MM.1S (cell line): ENCODE results near the gene MBTPS1.

Source experiments
- EZH2 ChIP-seq: fragments of 300-600 bp; sonication (generic); optimal IDR thresholded peaks from 2 replicates; pipeline ENCODE3; 2017; ENCODE audit warnings: low read depth, mild to moderate bottlenecking, antibody characterized with exemption, low read length, mixed read lengths
- TF ChIP-seq, protein P1 (sequence below): fragments of 300-600 bp; sonication (generic); IDR thresholded peaks from 2 replicates; pipeline ENCODE4 v1.5.1; 2016; ENCODE audit warnings: antibody characterized with exemption, low read length, mixed read lengths

DNA sequence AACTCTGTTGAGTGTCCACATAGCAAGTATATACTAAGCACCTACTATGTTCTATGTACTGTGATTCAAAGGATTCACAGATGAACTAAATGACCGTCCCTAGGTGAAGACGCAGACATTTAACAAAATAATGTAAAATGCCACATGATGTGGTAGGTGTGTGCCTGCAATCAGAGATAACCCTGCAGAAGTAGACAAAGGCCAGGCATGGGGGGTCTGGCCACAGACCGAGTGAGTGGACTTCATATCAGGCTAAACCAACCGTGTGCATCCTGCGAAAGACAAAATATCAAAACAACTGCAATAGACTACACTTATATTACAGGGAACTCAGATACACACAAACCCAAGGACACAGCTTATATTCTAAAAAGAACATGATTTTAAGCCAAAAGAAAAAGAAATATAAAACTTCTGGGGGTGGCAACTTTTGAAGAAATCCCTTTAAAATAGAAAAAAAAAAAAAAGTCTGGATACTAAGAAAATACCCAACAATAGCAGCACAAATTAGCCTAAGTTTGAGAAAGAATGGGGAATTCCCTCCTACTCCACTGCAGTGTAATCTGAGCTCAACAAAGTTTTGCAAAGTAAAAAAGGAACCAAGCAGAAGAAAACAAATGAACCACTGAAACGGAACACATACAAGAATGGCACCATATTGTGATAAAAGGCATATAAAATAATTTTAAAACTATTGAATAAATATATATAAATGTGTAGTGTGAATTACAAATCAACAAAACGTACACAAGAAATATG lies 16.0 kb upstream of the MBTPS1 start:
- TF ChIP-seq, protein P1, sequence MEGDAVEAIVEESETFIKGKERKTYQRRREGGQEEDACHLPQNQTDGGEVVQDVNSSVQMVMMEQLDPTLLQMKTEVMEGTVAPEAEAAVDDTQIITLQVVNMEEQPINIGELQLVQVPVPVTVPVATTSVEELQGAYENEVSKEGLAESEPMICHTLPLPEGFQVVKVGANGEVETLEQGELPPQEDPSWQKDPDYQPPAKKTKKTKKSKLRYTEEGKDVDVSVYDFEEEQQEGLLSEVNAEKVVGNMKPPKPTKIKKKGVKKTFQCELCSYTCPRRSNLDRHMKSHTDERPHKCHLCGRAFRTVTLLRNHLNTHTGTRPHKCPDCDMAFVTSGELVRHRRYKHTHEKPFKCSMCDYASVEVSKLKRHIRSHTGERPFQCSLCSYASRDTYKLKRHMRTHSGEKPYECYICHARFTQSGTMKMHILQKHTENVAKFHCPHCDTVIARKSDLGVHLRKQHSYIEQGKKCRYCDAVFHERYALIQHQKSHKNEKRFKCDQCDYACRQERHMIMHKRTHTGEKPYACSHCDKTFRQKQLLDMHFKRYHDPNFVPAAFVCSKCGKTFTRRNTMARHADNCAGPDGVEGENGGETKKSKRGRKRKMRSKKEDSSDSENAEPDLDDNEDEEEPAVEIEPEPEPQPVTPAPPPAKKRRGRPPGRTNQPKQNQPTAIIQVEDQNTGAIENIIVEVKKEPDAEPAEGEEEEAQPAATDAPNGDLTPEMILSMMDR: no peak
- no peak for TF ChIP-seq EZH2
